PC-9 (cell line): ENCODE data around the gene ASB8.

ENCODE experiments used
- EZH2 ChIP-seq: fragments of 200-600 bp; sonication (generic); IDR thresholded peaks from 2 replicates; pipeline ENCODE4 v1.8.0; 2017; ENCODE audit warnings: antibody characterized with exemption, low read depth
- TF ChIP-seq, protein P1 (sequence below): fragments of 200-600 bp; sonication (generic); conservative IDR thresholded peaks from 2 replicates; pipeline ENCODE4 v1.6.1; 2017; ENCODE audit warnings: mixed run types, antibody characterized with exemption, mild to moderate bottlenecking, moderate library complexity

DNA sequence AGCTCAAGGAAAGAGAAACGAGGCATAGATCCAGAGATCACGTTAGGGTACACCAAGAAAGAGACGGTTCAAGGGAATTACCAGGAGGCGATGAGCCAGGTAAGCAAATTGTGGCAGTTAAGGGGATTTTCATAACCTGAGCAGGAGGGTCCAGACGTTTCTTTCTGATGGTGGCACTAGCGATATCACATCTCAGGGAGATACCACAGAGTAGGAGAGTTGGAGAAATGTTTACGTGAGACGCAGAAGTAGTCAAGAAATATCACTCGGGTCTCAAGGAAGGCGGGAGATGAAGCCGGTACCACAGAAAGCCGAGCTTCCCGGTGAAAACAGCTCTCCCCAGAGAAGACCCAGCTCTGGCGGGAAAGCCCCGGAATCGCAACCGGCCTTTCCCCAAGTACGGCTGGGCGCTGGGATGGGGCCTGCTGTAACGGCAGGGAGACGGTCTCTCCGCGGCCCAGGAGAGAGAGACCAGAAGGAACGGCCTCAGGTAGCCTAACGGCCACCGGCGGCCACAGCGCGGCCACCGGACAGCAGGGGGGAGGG is 51.9 kb downstream of the ASB8 start:
- TF ChIP-seq, protein P1, sequence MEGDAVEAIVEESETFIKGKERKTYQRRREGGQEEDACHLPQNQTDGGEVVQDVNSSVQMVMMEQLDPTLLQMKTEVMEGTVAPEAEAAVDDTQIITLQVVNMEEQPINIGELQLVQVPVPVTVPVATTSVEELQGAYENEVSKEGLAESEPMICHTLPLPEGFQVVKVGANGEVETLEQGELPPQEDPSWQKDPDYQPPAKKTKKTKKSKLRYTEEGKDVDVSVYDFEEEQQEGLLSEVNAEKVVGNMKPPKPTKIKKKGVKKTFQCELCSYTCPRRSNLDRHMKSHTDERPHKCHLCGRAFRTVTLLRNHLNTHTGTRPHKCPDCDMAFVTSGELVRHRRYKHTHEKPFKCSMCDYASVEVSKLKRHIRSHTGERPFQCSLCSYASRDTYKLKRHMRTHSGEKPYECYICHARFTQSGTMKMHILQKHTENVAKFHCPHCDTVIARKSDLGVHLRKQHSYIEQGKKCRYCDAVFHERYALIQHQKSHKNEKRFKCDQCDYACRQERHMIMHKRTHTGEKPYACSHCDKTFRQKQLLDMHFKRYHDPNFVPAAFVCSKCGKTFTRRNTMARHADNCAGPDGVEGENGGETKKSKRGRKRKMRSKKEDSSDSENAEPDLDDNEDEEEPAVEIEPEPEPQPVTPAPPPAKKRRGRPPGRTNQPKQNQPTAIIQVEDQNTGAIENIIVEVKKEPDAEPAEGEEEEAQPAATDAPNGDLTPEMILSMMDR: no peak
- no peak for TF ChIP-seq EZH2
